Esophagus muscularis mucosa (tissue), 3 donors: Measurements from ENCODE around the gene LRRC73.

Source experiments
- CTCF ChIP-seq, 3 experiments: fragments of 200-600 bp in 2 of 3; fragments of 450-650 bp in 1 of 3; sonication (generic) in 2 of 3; IDR thresholded peaks; one replicate each; pipeline ENCODE4 v1.5.1; 2017 to 2019; ENCODE audit warnings: antibody characterized with exemption in 3 of 3, mild to moderate bottlenecking in 2 of 3, moderate library complexity in 1 of 3
- POLR2A ChIP-seq: fragments of 450-650 bp; IDR thresholded peaks from one replicate; pipeline ENCODE4 v1.6.1; 2017; ENCODE audit warnings: antibody characterized with exemption, moderate library complexity, mild to moderate bottlenecking, low read depth
- POLR2AphosphoS5 ChIP-seq, 2 donors: sonication (generic); formaldehyde crosslinking; IDR thresholded peaks; one replicate each; pipeline ENCODE4 v1.6.1; 2017; ENCODE audit warnings: antibody characterized with exemption in 2 of 2

GRCh38 chr6:43490523-43490939, 19.6 kb downstream of the LRRC73 start:
- TF ChIP-seq CTCF (IDR thresholded peaks at IDR 0.05) (no peak), POLR2A (no peak), POLR2AphosphoS5 (IDR thresholded peaks at IDR 0.05) (no peak)
